Stimulated activated CD8-positive, alpha-beta memory T cell treated with anti-CD3 and anti-CD28 coated beads, Interleukin-12 subunit alpha, Interleukin-12 subunit beta, amount 100 ng/mL, for 24 hours (primary cell): ENCODE data around the gene SH2D6.
A peak's percentile ranks its signal among the peaks of the same experiment; 100 is the strongest.
"Not testable (repeated sequence)": the region's sequence is repeated elsewhere in the genome, so short reads cannot be mapped to it uniquely, and the experiment has no call there.

Source experiments
- DNase-seq: peaks from one replicate; pipeline ENCODE4 v3.0.0-alpha.2; 2020; ENCODE audit errors: extremely low read depth

SH2D6 gene

GRCh38 chr2:85418132-85419008 lies at the start of gene SH2D6:
SH2D6 (plus strand) TSS chr2:85418714; CDS start chr2:85429466, 10,752 bp downstream.
- DNase-seq = peak; percentile 73

GRCh38 chr2:85368921-85369320 lies 49.6 kb upstream of the SH2D6 start:
- DNase-seq = no peak

GRCh38 chr2:85369500-85369899 lies 49.0 kb upstream of the SH2D6 start:
- DNase-seq = no peak

- DNase-seq = no peak
These were observed 47.5 kb upstream of the SH2D6 start for GRCh38 chr2:85371045-85371444.

- DNase-seq = no peak
These were observed 42.0 kb upstream of the SH2D6 start for GRCh38 chr2:85376291-85377065.

GRCh38 chr2:85377083-85377482 lies 41.4 kb upstream of the SH2D6 start:
- no peak for DNase-seq

GRCh38 chr2:85378257-85378656 lies 40.3 kb upstream of the SH2D6 start:
- DNase-seq = no peak

GRCh38 chr2:85380048-85380447 lies 38.5 kb upstream of the SH2D6 start:
- DNase-seq = no peak

- not testable (repeated sequence) for DNase-seq
These were observed 35.4 kb upstream of the SH2D6 start for GRCh38 chr2:85383151-85383550.

- DNase-seq = no peak
These were observed 34.7 kb upstream of the SH2D6 start for GRCh38 chr2:85383850-85384249.

GRCh38 chr2:85385746-85386145 lies 32.8 kb upstream of the SH2D6 start:
- DNase-seq = no peak

- no peak for DNase-seq
These were observed 30.8 kb upstream of the SH2D6 start for GRCh38 chr2:85387754-85388153.

GRCh38 chr2:85388878-85389538 lies 29.5 kb upstream of the SH2D6 start:
- DNase-seq = no peak

- peak; percentile 35 for DNase-seq
These were observed 27.4 kb upstream of the SH2D6 start for GRCh38 chr2:85390941-85391669.

GRCh38 chr2:85393836-85394235 lies 24.7 kb upstream of the SH2D6 start:
- DNase-seq = no peak

GRCh38 chr2:85394261-85394681 lies 24.2 kb upstream of the SH2D6 start:
- DNase-seq = no peak

GRCh38 chr2:85394976-85395375 lies 23.5 kb upstream of the SH2D6 start:
- no peak for DNase-seq

GRCh38 chr2:85395912-85396475 lies 22.5 kb upstream of the SH2D6 start:
- DNase-seq = no peak

- DNase-seq = no peak
These were observed 21.7 kb upstream of the SH2D6 start for GRCh38 chr2:85396531-85397470.

- no peak for DNase-seq
These were observed 20.6 kb upstream of the SH2D6 start for GRCh38 chr2:85397925-85398331.
